Measurements from ENCODE around the gene MIS18A.

GRCh38 chr21:32309906-32310460 lies 31.1 kb upstream of the MIS18A start:
- TF ChIP-seq CTCF (IDR thresholded peaks at IDR 0.05; ENCODE audit: low read length): no peak
- TF ChIP-seq EZH2 (optimal IDR thresholded peaks at IDR 0.05; ENCODE audit: low read depth, low read length): no peak

Measured in MM.1S (cell line).